UCSD-AML1 (cell line): ENCODE measurements around the gene TMEM217.
"Not testable (repeated sequence)": the region's sequence is repeated elsewhere in the genome, so short reads cannot be mapped to it uniquely, and the experiment has no call there.

Experiments used
- DNase-seq: peaks from one replicate; lab custom pipeline; 2025; ENCODE audit not compliant: unreplicated experiment; lab: John Stamatoyannopoulos, UW

TMEM217 gene

GRCh38 chr6:37187321-37188022 lies 70.5 kb downstream of the TMEM217 start:
- peak; percentile 39 for DNase-seq

DNA sequence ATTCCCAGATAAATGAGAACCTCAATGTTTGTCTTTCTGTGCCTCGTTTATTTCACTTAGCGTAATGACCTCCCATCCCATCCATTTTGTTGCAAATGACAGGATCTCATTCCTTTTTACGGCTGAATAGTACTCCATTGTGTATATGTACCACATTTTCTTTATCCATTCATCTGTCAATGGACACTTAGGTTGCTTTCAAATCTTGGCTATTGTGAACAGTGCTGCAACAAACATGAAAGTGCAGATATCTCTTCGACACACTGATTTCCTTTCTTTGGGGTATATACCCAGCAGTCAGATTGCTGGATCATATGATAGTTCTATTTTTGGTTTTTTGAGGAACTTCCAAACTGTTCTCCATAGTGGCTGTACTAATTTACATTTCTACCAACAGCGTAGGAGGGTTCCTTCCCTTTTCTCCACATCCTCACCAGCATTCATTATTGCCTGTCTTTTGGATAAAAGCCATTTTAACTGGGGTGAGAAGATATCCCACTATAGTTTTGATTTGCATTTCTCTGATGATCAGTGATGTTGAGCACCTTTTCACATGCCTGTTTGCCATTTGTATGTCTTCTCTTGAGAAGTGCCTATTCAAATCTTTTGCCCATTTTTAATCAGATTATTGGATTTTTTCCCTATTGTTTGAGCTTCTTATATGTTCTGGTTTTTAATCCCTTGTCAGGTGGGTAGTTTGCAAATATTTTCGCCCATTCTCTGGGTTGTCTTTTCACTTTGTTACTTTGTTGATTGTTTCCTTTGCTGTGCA lies 71.8 kb downstream of the TMEM217 start:
- DNase-seq: not testable (repeated sequence)

- DNase-seq: peak; percentile 85
Observed at GRCh38 chr6:37182736-37183590, 75.0 kb downstream of the TMEM217 start.

DNA sequence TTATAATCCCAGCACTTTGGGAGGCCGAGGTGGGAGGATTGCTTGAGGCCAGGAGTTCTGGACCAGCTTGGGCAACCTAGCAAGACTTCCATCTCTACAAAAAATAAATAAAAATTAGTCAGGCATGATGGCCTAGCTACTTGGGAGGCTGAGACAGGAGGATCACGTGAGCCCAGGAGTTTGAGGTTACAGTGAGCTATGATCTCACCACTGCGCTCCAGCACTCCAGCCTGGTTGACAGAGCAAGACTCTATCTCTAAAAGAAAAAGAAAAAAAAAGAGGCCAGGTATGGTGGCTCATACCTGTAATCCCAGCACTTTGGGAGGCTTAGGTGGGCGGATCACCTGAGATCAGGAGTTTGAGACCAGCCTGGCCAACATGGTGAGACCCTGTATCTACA lies 77.3 kb downstream of the TMEM217 start:
- not testable (repeated sequence) for DNase-seq

GRCh38 chr6:37180075-37180474 lies 77.9 kb downstream of the TMEM217 start:
- no peak for DNase-seq

GRCh38 chr6:37177935-37178517 lies 79.9 kb downstream of the TMEM217 start:
- DNase-seq: no peak

DNA sequence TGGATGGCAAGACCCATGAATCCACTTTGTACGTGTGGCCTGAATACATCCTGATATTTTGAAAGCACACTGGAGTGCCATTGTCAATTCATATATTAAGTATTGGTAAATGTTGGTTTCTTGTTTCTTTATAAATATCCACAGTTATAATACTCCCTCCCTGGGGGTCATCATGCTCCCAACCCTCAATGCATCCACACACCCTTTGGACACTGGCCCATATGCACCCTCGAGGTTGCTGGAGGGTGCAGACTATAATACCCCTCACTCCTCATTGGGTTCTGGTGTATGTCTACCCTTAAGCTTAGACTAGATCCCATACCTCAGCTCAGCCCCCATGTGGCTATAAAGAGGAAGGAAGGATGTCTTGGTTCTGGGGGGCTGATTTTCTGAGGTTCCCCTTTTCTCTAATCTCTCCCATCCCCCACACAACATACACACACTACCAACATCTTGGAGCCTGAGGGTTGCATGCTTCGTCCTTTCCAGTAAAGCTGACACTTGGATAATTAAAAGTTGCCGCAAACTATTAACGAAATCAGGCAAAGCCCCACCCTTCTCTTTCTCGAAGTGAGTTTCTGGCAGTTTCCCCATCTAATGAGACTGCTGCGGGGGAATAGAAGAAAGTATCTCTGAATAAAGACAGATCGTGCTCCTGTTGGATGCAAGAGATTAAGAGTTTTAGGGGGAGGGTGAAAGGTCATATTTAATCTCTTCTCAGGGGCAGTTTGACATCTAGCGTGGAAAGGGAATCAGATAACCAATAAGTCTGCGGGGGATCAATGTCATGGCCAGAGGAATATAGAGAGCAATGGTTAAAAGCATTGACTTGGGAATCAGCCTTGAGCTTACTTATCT lies 80.6 kb downstream of the TMEM217 start:
- DNase-seq: peak; percentile 59

GRCh38 chr6:37176268-37177076 lies 81.5 kb downstream of the TMEM217 start:
- DNase-seq: peak; percentile 61

DNA sequence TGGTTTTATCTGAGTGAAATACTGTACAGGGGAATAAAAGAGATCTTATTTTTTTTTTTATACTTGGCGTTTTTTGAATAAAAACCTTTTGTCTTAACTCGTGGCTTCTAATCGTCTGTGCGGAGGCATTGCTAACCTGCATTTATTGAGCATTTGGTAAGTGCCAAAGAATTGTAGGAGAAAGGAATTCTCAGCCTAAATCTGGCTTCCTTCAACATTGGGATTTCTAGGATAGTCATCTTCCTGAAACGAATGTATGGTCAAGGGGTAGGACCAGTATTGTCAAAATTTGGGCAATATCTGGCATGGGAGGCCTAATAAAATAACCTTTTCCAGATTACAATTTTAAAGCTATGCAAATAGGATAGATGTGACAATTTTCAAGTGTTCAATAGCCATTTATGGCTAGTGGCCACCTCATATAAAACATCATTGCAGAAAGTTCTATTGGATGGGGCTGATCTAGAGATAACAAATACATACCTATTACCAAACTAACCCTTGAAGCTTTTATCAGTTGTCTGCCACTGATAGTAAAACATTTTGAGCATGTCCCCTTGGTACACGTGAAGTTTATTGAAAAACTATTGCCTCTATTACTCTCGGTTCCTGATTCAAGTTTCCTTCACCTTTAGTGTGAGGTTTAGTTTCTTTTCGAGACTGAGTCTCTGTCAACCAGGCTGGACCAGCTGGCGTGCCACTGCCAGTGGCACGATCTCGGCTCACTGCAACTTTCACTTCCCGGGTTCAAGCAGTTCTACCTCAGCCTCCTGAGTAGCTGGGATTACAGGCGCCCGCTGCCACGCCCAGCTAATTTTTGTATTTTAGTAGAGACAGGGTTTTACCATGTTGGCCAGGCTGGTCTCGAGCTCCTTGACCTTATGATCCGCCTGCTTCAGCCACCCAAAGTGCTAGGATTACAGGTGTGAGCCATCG lies 82.3 kb downstream of the TMEM217 start:
- DNase-seq: peak; percentile 56

DNA sequence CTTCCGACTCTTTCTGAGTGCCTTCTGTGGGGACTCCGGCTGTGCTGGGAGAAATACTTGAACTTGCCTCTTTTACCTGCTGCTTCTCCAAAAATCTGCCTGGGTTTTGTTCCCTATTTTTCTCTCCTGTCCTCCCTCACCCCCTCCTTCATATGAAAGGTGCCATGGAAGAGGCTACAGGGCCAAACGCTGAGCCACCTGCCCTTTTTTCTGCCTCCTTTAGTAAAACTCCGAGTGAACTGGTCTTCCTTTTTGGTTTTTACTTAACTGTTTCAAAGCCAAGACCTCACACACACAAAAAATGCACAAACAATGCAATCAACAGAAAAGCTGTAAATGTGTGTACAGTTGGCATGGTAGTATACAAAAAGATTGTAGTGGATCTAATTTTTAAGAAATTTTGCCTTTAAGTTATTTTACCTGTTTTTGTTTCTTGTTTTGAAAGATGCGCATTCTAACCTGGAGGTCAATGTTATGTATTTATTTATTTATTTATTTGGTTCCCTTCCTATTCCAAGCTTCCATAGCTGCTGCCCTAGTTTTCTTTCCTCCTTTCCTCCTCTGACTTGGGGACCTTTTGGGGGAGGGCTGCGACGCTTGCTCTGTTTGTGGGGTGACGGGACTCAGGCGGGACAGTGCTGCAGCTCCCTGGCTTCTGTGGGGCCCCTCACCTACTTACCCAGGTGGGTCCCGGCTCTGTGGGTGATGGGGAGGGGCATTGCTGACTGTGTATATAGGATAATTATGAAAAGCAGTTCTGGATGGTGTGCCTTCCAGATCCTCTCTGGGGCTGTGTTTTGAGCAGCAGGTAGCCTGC lies 83.2 kb downstream of the TMEM217 start:
- no peak for DNase-seq

GRCh38 chr6:37174196-37174514 lies 83.8 kb downstream of the TMEM217 start:
- DNase-seq: no peak

DNA sequence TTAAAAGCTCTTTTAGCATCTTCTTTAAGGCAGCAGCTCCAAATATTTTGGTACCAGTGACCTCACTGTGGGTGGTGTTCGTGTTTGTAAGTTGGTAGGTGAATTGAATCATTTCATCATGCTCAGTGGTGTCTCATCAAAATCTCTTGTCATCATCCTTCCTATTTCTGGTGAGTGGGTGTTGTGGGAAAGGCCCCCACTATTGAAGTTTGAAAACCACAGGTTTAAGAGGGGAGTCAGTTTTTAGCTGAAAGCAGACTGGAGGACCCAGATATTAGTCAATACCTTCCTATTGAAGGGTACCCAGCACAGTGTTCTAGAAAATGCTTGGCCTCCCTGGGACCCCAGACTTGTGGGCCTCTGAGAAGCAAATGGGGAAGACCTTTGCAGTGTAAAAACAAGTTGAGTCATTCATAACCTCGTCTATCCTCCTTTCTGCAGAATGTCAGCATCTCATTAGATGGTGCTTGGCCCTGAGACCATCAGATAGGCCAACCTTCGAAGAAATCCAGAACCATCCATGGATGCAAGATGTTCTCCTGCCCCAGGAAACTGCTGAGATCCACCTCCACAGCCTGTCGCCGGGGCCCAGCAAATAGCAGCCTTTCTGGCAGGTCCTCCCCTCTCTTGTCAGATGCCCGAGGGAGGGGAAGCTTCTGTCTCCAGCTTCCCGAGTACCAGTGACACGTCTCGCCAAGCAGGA lies 84.3 kb downstream of the TMEM217 start:
- DNase-seq: peak; percentile 51

GRCh38 chr6:37172912-37173492 lies 84.9 kb downstream of the TMEM217 start:
- DNase-seq: no peak

GRCh38 chr6:37171970-37172812 lies 85.8 kb downstream of the TMEM217 start:
- DNase-seq: peak; percentile 87

DNA sequence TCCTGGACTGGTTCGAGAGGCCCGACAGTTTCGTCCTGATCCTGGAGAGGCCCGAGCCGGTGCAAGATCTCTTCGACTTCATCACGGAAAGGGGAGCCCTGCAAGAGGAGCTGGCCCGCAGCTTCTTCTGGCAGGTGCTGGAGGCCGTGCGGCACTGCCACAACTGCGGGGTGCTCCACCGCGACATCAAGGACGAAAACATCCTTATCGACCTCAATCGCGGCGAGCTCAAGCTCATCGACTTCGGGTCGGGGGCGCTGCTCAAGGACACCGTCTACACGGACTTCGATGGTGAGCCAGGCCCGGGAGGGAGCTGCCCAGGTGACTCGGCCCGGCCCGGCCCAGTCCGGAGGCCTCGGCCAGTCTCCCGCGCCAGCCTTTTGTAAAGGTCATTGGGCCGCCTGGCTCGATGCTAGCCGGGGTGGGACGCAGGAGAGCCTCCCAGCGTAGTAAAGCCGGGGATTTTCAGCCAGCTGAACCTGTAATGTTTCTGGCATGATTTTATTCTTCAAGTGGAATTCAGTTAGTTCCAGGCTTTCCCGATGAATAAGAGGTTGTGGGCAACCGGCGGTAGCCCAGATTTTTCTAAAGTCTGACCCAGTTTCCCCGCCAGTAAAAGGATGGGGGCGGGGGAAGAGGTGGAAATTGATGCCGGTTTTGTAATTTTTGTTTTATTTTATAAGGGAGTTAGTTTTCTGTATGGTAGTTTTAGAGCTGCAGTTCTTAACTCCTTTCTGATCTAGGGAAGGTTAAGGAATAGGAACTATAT lies 86.6 kb downstream of the TMEM217 start:
- DNase-seq: peak; percentile 64
